DMS53 treated with DMSO at 0.1 percent for 48 hours (cell line): Measurements from ENCODE around the gene ZNF878.

Experiments used
- DNase-seq: peaks from one replicate; lab custom pipeline; 2025; ENCODE audit not compliant: unreplicated experiment; lab: John Stamatoyannopoulos, UW

The ZNF878 gene

DNA sequence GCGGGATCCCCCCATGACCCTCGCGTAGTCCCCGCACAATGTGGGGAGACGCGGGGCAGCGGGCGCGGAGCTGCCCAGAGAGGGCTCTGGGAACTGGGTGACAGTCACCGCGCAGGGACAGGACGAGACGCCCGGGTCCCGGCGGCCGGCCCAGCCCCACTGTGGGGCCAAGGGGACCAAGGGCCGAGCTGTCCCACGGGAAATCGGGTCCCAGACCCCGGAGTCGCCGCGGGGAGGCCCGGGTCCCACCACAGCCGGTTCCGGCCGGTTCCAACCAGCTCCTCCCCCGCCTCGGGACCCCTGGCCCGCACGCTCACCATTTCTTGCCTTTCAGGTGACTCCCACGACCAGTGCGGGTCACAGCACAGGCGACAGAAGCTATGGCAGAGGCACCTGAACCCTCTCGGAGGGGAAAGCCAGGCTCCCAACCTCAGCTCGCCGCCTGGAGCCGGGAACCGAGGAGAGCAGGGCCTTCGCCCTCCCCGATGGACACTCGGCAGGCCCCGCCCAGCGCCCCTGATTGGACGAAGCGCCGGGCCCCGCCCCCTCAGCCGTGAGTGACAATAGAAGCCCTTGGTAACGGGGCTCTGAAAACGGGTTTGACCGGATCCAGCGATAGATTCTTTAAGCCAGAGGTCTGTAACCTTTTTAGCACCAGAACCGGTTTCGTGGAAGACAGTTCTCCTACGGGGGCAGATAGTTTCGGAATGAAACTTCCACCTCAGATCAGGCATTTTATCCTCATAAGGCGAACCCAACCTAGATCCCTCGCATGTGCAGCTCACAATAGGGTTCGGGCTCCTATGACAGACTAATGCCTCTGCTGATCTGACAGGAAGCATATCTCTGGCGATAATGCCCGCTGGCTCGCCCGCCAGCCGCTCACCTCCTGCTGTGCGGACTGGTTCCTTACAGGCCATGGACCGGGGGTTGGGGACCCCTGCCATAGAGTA, 17.3 kb downstream of the ZNF878 start, which contains the start of gene ZNF433:
Gene ZNF433, minus strand, starts transcription at position 460 of the 953 bp plus-strand sequence. Its CDS starts 140 bp downstream, at position 320.
- peak; percentile 89 for DNase-seq

DNA sequence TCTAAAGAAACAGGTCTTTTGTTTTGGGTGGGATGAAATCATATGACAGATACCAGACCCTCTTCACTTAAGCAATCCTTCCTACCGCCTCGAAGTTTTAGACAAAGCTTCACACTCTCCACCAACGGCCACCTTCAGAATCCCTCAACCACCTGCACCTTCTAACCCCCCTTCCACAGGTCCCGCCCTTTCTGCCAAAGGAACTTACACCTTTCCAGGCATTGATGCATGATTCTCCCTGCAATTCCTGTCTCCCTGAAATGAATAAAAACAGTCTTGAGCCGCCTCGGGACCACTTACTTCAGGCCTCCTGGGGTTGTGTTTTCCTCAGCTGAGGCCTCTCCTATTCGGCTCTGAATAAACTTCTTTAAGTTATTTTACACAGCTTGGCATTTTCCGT, 18.1 kb downstream of the ZNF878 start:
- no peak for DNase-seq

DNA sequence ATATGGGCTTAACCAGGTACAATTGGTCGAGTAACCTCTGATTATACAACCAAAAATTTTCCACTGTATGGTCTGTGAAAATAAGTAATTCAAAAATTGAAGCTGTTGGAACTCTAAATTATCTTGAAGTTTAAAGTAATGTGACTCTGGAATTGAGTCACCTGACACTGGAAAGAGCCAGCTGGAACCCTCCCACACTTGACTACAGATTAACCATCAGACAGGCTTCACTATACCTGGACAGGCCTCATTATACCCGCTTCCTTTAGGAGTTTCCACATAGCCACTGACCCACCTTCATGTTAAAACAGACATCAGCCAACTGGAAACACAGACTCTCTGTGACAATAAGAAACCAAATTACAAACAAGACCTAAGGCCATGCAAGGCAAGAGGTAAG, 18.6 kb downstream of the ZNF878 start:
- no peak for DNase-seq

DNA sequence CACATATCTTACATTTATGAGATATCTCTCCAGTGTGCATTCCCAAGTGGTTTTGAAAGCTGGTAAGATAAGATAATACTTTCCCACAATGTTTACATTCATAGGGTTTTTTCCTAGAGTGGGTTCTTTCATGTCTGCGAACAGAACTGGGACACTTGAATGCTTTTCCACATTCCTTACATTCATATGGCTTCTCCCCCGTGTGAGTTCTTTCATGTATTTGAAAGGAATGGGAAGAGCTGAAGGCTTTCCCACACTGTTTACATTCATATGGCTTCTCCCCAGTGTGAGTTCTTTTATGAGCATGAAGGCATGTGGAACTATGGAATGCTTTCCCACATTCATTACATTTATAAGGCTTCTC, 37.0 kb downstream of the ZNF878 start:
- DNase-seq: no peak

DNA sequence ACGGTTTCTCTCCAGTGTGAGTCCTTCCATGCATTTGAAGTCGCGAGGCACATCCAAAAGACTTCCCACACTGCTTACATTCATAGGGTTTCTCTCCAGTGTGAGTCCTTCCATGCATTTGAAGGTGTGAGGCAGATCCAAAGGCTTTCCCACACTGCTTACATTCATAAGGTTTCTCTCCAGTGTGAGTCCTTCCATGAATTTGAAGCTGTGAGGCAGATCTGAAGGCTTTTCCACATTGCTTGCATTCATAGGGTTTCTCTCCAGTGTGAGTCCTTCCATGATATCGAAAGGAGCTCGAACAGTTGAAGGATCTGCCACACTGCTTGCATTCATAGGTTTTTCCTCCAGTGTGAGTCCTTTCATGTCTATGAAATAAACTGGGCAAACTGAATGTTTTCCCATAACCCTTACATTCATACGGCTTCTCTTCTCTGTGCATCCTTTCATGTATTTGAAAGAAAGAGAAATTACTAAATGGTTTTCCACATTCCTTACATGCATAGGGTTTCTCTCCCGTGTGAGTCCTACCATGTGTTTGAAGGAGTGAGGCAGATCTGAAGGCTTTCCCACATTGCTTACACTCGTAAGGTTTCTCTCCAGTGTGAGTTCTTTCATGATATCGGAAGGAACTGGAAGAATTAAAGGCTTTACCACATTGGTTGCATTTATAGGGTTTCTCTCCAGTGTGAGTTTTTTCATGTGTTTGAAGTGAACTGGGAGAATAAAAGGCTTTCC, 37.6 kb downstream of the ZNF878 start:
- no peak for DNase-seq

DNA sequence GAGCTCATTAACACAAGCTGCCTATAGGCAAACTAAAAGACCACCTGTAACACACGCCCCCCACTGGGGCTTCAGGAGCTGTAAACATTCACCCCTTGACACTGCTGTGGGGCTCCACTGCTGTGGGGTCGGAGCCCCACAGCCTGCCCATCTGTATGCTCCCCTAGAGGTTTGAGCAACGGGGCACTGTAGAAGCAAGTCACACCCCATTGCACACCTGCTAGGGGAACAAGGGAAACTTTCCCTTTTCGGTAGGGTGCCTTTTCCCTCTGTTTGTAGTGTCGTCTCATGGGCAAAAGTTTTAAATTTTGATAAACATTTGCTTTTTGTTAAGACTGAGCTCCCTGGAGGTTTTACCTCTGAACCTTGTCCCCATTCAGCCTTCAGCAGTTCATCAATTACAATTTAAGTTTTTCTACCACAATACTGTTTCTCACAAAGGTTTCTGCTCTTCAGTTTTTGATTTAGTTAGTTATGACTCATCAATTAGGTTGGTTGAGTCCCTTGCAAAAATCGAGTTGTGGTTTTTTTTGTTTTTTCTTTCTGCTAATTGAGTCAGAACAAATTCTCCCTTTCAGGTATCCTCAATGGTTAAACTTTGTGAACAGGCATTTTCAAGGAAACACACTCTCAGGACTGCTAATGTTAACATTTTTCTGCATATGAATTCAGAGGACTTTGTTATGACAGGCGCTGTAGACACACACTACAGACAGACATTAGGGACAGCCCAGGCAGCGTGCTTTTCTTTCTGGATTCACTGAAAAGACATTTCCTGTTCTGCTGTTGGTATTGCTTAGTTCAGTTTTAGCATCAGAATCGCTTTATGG, 52.4 kb downstream of the ZNF878 start:
- DNase-seq: no peak

DNA sequence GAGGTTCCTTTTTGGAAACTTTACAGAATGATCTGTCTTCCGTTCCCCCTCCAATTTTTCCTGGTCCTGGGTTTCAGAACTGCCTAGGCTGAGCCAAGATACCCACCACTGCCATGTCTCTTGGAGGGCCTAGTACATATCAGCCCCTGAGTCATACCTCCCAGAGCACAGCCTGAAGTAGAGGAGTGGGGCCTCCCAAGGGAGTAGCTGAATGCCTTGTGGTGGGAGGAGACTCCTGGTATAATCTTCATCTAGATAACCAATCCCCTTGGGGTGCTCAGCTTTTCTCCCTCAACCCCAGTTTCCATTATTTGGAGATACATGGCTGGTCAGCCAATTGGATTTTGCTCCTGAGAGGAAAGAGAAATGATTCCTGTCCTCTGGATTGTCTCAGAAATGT, 57.6 kb downstream of the ZNF878 start:
- no peak for DNase-seq
